Anterior cingulate cortex (tissue), 58 donors: ENCODE measurements around the gene FAM13B.
A peak's percentile ranks its signal among the peaks of the same experiment; 100 is the strongest.
"Not testable (repeated sequence)": the region's sequence is repeated elsewhere in the genome, so short reads cannot be mapped to it uniquely, and the experiment has no call there.

Experiments
- DNase-seq, 58 donors: peaks; one replicate each; lab custom pipeline; 2025; lab: John Stamatoyannopoulos, UW

The FAM13B gene

GRCh38 chr5:138032572-138033385 lies at the start of gene FAM13B:
TSS of gene FAM13B (minus strand) at chr5:138033079. CDS start at chr5:138019111, 13,968 bp downstream.
- DNase-seq = peak in 57 of 58 donors; percentile 36 to 86 (median 75)

GRCh38 chr5:138082033-138082432 lies 49.2 kb upstream of the FAM13B start:
- DNase-seq = no peak

DNA sequence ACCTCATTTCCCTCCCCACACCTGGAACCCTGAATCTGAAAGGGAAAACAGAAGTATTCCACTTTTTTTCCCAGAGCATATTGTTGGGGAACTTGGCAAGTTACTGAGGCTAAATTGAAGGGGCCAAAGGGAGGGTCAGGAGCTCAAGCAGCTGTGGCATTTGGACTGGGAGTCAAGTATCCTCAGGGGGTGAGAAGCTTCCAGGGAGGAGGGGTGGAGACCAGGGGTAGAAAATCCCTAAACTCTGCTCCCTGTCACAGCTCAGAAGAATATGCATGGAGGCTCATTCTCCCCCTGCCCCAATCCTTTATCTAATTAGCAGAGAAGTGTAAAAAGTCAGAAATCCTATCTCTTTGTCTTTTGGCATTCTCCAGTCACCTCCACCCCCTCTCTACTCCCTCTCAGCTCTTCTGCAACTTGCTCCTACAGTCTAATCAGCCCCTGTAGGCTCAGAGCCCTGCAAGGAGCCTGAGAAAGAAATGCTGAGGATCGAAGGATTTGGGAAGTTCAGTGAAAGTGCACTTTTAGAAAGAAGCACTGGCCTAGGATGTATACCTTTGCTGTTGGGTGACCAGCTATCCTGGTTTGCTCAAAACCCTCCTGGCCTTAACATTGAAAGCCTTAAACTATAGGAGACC lies 45.2 kb upstream of the FAM13B start:
- DNase-seq = no peak

DNA sequence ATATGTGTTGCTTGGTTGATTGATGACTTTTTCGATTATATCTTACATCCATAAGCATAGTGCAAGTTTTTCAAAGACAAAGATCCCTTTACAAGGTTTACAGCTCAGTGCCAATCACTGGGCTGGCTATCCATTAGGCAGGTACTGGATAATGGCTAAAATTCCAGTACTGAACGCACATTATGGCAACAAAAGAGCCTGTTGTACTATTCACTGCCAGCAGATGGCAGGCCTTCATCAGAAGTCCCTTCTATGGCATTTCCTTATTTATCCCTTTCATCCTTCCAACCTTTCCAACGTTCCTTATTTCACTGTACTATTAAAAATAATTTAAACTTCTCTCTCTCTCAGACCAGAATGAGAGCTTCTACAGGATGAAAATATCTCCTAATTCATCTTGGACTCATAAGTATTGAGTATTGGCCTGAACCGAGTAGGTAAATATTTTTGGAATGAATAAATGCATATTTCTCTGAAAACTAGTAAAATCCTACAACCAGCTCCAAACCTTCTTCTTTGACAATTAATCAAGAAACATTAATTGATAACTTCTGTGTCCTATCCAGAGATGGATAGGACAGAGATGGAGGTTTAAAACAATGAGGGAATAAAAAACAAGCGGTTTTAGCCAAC lies 44.3 kb upstream of the FAM13B start:
- DNase-seq = peak in 41 of 58 donors; percentile 1 to 71 (median 19)

DNA sequence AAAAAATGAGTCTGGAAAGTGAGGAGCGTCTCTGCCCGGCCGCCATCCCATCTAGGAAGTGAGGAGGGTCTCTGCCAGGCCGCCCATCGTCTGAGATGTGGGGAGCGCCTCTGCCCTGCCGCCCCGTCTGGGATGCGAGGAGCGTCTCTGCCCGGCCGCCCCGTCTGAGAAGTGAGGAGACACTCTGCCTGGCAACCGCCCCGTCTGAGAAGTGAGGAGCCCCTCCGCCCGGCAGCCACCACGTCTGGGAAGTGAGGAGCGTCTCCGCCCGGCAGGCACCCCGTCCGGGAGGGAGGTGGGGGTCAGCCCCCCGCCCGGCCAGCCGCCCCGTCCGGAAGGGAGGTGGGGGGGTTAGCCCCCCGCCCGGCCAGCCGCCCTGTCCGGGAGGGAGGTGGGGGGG lies 37.1 kb upstream of the FAM13B start:
- peak in 1 of 58 donors; percentile 2 for DNase-seq

DNA sequence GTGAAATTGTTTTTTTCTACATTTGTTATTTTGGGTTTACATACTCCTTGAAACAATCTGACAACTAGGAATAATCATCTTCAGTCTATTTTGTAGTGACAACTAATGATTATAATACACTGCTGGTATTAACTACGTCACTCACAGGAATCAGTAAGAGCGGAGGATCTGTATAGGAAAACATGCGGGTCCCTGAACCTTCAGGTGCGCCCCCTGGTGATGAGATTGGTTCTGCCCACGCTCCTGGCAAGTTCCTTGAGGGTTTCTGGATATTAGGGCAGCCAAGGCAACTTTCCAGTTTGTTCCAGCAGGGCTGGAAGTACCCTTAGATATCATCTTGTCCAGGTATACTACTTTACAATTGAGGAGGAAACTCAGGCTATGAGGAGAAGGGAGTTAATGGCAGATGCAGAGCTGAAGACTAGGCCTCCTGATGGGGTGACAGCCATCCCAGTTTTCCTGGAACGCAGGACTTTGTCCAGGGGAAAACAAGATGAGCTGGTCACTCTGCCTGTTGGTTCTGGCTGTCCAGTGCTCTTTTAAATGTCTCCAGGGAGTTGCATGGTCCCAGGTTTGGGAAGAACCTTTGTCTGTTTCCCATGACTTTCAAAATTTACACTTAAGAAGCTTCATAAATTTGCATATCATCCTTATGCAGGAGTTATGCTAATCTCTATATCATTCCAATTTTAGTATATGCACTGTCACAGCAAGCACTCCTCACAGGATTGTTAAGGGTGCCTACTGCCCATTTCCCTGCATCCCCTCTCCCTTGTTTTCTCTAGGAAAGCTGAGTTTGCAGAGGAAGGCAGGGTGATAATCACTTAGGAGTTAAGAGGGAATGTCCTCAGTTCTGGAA lies 36.1 kb upstream of the FAM13B start:
- DNase-seq = peak in 46 of 58 donors; percentile 1 to 75 (median 29)

GRCh38 chr5:138067945-138068344 lies 35.1 kb upstream of the FAM13B start:
- no peak for DNase-seq

DNA sequence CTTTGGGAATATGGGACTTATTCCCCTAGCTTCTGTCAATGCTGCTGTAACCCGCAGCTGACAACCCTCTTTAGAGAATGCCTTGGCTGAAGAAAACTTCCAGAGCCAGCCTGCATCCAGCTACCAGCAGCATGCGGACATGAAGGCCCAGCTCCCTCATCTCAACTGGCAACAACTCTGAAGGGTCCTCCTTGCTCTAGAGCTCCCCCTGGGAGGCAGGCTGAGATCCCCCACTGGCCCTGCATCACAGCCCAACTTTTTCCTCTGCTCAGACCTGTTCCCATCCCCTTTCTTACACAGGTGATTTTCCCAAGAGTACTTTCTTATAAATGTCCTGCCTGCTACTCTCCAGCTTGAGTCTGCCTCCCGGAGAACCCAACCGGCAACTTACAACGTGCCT lies 32.2 kb upstream of the FAM13B start:
- DNase-seq = peak in 1 of 58 donors; percentile 3

- DNase-seq = no peak
Observed at GRCh38 chr5:138064526-138064925, 31.6 kb upstream of the FAM13B start.

GRCh38 chr5:138054847-138055558 lies 22.1 kb upstream of the FAM13B start:
- peak in 54 of 58 donors; percentile 5 to 90 (median 54) for DNase-seq

DNA sequence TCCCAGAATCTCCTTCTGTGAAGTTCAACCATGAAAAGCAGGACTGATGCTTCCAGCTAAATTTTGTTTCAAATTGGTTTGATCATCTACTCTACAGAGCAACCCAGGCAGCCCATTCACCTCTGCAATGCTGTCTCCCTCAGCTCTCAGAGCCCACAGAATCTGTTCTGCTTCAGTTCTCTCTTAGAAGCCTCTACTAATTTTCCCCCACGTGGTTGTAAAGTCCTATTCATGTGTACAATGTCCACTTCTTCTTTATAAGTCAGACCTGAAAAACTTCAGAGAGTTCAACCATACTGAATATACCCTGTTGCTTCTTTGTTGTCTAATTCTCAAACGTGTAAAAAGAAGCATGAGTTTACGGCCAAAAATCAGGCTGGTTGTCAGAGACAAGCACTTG lies 21.3 kb upstream of the FAM13B start:
- DNase-seq = no peak

- DNase-seq = no peak
Observed at GRCh38 chr5:138053554-138053953, 20.7 kb upstream of the FAM13B start.

DNA sequence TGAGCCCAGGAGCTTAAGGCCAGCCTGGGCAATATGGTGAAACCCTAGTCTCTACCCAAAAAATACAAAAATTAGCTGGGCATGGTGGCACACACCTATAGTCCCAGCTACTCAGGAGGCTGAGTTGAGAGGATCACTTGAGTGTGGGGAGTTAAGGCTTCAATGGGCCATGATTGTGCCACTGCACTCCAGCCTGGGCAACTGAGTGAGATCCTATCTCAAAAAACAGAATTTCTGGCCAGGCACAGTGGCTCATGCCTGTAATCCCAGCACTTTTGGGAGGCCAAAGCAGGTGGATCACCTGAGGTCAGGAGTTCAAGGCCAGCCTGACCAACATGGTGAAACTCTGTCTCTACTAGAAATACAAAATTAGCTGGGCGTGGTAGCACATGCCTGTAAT lies 19.8 kb upstream of the FAM13B start:
- not testable (repeated sequence) for DNase-seq

DNA sequence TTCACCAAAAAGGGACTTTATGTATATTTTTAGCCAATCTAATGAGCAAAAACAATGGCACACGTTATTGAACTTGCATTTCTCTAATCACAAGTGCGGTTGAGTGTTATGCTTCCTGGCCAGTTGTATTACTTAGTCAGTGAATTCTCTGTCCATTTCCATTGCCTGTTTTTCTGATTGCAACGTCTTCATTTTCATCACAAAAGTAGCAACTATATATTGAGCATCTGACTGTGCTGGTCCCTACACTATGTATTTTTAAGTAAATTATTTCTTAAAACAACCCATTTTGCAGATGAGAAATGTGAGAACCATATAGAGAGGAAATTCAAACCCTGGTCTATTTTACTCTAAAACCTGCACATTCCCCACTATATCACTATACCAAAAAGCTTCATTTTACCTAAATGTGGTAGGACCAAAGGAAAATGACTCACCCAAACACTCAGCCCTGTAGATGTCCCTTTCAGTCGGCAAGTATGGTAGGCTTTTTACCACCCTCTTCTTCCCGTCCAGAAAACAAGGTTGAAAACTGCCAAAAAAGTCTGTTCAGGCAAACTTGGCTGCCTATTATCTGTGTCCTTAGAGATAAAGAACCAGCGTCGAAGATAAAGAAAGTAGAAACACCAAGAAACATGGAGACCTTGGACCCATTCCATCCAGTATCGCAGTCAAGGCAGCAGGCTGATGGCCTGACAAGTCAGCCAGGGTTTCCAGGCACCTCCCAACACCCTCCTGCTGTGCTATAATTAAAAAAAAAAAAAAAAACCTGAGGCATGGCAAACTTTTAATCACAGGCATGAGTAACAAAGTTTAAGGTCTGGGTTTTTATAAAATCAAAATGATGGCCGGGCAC lies 18.8 kb upstream of the FAM13B start:
- no peak for DNase-seq

GRCh38 chr5:138045283-138045682 lies 12.4 kb upstream of the FAM13B start:
- DNase-seq = not testable (repeated sequence)

- DNase-seq = peak in 11 of 58 donors; percentile 2 to 59 (median 16)
Observed at GRCh38 chr5:138038826-138039225, 5.9 kb upstream of the FAM13B start.

DNA sequence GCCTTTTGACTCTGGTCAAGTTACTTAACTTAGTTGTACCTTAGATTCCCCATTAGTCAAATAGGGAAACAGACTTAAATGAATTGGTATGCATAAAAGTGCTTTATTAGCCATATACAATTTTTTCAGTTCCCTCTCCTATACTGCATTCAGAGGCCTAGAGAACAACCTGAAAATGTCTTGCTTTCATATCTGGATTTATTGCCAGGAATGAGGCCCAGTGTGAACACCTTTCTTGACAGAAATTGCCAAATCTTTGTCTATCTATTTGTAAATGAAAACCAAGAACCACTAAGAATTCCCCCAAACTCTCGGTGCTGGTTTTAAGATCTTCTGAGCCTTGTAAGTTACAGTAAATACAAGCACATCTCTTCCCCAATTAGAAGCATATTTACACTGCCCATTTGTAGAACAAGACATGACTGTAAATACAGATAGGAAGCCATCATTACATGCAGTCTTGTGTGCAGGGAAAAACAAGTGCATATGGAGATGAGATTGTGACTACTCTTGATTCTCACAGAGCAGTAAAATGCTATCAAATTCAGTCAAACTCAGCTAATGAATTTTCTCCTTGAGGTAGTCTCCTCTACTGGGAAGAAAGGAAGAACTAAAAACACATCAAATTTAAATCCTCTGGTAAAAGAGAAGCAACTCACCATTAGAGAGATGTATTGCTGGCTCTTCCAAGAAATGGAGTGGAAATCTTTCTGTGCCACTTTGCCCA lies 5.2 kb upstream of the FAM13B start:
- DNase-seq = no peak

GRCh38 chr5:138037271-138037670 lies 4.4 kb upstream of the FAM13B start:
- no peak for DNase-seq
